GM18951 (cell line): ENCODE measurements around the gene PTGER2.

Experiments used
- POLR2A ChIP-seq: IDR thresholded peaks from 4 replicates; pipeline ENCODE4 v1.6.1; 2011; ENCODE audit warnings: mild to moderate bottlenecking; ENCODE audit not compliant: insufficient read length, insufficient read depth; ENCODE audit errors: extremely low read depth
- in situ Hi-C: fragments of 300-500 bp; cut with MboI; formaldehyde crosslinking; loops from one replicate; pipeline ENCODE4 v1.12.0; 2022; ENCODE audit warnings: low sequenced_read_pairs, mixed read lengths, inconsistent platforms; ENCODE audit not compliant: unreplicated experiment

The PTGER2 gene

DNA sequence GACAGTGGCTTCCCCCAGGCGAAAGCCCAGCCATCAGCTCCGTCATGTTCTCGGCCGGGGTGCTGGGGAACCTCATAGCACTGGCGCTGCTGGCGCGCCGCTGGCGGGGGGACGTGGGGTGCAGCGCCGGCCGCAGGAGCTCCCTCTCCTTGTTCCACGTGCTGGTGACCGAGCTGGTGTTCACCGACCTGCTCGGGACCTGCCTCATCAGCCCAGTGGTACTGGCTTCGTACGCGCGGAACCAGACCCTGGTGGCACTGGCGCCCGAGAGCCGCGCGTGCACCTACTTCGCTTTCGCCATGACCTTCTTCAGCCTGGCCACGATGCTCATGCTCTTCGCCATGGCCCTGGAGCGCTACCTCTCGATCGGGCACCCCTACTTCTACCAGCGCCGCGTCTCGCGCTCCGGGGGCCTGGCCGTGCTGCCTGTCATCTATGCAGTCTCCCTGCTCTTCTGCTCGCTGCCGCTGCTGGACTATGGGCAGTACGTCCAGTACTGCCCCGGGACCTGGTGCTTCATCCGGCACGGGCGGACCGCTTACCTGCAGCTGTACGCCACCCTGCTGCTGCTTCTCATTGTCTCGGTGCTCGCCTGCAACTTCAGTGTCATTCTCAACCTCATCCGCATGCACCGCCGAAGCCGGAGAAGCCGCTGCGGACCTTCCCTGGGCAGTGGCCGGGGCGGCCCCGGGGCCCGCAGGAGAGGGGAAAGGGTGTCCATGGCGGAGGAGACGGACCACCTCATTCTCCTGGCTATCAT is 663 bp downstream of the PTGER2 start:
- no peak for TF ChIP-seq POLR2A
- in situ Hi-C loops, result no loop called here

DNA sequence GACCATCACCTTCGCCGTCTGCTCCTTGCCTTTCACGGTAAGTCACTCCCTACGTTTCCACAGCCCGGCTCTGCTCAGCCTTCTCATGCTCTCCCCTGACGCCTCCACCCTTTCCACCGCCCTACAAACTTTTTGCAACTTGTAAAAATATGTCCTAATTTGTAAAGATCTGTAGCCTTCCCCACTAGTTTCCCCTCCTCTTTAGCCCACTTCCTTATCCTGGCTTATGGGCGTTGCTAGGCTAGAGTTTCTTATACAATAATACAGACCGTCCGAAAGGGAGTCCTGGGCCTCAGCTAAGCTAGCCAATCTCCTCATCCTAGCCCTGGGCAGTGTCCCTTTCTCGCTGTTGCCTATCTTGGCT is 1.2 kb downstream of the PTGER2 start:
- in situ Hi-C loops, result no loop called here
- TF ChIP-seq POLR2A, result no peak

DNA sequence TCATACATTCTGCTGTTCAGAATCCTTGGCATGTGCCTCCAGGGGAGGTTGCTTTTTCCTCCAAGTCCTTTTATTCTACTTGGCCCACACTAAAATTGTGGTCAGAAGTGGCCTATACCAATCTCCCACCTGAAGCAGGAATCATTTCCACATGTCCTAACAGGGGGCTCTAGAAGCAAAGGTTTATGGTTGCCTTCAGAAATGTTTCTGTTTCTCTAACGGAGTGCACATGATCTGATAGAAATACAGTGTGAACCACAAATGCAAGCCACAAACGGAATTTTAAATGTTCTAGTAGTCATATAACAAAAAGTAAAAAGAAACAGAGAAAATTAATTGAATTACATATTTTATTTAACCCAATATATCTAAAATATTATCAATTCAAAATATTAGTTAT is 4.0 kb downstream of the PTGER2 start:
- in situ Hi-C loops, result no loop called here
- no peak for TF ChIP-seq POLR2A

DNA sequence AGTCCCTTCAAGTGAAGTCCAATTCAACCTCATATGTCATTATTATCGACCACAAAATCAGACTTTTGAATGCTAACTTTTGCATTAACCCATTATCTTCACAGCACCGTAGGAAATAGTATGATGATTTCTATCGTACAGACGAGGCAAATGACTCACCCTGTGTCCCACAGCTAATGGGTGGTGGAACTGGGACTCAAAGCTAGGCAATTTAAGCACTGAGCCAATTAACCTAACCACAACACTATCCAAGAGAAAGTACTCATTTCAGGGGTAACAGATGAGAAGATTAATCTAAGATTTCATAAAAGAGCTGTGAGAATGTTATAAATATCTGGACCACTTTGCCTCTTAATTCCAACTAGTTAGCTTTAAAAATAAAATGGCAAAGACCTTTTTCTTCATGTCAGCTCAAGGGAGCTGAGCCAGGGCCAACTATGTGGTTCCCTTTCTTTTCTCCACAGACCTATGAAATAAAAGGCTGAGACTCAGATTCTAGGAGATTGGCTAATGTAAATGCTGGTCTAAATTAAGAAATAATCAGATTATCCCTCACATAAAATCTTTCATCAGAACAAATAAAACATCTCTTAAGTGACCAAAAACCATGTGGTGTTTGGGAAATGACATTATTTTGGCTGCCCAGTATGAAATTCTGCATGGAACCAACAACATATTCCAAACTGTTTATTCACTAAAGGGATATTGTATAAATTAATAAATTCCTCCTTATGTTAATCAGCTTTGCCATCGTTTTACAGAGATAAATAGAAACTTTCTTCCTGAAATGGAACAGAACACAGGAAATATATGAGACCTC is 4.9 kb downstream of the PTGER2 start:
- no peak for TF ChIP-seq POLR2A
- in situ Hi-C loops, result no loop called here

DNA sequence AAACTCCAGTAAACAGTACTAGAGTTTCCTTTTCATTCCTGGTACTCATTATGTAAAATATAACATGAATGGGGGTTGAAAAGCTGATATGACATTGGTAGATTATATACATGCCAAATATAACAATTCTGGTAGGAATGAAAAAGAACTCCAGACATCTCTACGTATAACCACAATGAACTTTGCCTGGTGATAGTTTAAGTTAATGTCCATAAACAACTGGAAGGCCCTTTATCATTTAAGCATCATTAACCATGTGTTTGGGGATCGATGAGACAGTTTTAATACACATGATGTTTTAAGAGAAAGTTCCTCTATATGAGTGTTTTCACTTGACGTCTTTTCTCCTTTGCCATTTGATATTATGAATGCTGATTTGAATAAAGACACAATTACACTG is 5.8 kb downstream of the PTGER2 start:
- TF ChIP-seq POLR2A, result no peak
- in situ Hi-C loops, result no loop called here

DNA sequence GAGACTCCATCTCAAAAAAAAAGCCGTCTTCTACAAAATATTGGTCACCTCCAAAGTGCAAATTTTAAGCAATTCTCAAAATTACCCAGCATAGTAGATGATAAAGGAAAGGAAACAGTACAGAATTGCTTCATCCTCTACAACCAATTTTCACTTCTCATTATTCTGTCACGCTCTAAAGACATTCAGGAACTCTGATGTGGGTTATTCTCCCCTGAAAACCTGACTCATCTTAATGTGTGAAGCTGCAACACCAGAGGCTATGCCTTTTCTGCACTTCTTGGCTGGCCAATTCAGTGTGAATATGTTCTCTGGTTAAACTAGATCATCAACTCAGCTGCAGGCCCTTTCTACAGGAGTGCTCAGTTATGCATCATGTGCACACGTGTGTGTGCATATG is 11.0 kb downstream of the PTGER2 start:
- in situ Hi-C loops, result no loop called here

DNA sequence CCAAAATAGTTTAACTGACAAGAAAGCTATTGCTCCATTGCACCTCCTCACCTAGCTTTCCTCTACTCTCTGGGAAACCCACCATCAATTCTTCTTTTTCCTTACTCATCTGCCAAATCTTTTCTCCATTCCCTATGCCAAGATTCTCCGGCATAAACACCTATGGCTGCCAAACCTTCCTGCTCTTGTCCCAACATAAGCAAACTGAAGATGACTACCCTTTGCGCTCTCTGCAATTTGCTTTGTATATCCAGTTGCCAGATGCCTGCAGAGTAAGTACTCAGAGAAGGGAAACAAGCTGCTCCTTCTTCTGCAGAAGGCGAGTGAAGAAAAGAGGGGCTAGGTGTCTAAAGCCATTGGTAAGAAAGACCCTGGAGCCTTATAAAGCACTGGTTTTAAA is 11.5 kb downstream of the PTGER2 start:
- in situ Hi-C loops, result no loop called here
- no peak for TF ChIP-seq POLR2A

More for the DNA sequence above, 11.0 kb downstream of the PTGER2 start:
- no peak for TF ChIP-seq POLR2A

DNA sequence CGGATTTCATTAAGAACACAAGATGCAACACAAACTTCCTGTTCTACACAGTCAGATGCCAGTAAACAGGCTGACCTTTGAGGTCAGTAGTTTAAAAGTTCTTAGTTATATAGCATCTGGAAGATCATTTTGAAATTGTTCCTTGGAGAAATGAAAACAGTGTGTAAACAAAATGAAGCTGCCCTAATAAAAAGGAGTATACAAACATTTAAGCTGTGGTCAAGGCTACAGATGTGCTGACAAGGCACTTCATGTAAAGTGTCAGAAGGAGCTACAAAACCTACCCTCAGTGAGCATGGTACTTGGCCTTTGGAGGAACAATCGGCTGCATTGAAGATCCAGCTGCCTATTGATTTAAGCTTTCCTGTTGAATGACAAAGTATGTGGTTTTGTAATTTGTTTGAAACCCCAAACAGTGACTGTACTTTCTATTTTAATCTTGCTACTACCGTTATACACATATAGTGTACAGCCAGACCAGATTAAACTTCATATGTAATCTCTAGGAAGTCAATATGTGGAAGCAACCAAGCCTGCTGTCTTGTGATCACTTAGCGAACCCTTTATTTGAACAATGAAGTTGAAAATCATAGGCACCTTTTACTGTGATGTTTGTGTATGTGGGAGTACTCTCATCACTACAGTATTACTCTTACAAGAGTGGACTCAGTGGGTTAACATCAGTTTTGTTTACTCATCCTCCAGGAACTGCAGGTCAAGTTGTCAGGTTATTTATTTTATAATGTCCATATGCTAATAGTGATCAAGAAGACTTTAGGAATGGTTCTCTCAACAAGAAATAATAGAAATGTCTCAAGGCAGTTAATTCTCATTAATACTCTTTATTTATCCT is 13.5 kb downstream of the PTGER2 start:
- in situ Hi-C loops, result no loop called here
- TF ChIP-seq POLR2A, result no peak

DNA sequence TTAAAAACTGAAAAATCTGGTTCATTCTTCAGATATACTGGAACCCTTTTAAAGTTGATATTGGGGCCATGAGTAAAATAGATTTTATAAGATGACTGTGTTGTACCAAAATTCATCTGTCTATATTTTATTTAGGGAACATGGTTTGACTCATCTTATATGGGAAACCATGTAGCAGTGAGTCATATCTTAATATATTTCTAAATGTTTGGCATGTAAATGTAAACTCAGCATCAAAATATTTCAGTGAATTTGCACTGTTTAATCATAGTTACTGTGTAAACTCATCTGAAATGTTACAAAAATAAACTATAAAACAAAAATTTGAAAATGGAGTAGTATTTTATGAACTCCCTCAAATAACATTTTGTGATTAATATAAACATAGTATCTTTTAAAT is 14.2 kb downstream of the PTGER2 start:
- TF ChIP-seq POLR2A, result no peak
- in situ Hi-C loops, result no loop called here

DNA sequence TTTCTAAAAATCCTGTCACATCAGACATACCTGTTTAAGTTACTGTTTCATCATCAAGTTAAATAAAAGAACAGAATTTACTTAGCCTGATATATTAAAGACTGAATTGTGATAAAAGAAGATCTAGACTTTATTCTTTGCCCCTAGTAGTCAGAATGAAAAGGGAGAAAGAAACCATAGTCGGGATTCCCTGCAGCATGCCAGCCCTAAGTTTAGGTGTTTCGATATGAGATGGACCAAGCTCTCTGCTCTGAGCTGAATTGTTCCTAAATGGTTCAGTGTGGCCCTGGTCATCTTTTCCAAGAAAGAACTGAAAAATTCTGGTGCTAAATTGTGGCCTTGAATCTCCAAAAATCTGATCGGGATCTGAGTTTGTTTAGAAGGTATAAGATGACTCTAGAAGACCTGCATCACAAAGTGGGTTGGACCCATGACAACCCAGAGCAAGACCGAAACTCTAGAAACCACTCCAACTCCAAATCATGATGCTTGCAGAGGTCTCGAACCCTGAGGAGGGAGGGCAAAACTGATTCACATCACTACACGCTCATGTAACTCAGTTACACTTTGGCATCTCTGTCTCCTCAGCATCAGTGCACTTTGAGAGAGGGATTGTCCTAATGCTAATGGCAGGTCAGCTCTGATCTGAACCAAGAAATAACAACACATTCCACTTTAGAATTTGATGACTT is 15.7 kb downstream of the PTGER2 start:
- in situ Hi-C loops, result no loop called here
- TF ChIP-seq POLR2A, result no peak

DNA sequence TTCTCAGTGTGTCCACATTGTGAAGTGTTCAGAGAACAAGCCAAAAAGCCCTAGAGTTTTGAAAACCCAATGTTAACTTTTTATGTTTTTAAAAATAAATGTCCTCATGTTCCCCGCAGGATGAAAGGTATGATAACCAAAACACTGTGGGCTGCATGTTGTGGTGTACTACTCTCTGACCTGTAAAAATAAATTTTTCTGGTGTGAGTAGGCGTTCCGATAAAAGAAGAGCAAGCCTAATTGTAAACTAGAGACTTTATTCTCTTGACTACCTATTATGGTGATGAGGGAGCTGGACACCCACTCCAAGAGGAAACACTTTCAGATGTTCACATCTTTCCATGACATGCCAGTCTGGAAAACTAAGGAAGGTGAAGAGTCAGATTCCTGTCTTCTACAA is 18.2 kb downstream of the PTGER2 start:
- no peak for TF ChIP-seq POLR2A
- in situ Hi-C loops, result no loop called here

DNA sequence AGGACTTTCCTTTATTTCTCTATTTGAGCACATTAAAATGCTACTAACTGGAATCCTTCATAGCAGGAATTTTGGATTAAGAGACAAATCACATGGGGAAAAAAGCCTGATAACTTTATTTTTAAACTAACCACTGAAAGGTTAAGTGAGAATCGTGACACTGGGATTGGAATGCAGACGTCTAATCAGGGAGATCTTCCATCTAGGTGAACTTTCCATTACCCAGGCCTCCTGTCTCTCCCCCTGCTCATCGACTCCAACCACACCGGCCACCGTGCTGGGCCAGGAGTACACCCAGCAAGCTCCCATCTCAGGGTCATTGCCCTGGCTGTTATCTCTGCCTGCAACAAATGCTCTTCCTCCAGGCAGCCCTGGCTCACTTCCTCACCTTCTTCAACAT is 19.0 kb downstream of the PTGER2 start:
- in situ Hi-C loops, result no loop called here
- no peak for TF ChIP-seq POLR2A
